ENCODE measurements around the gene LRRC45.
"Not testable (repeated sequence)": the region's sequence is repeated elsewhere in the genome, so short reads cannot be mapped to it uniquely, and the experiment has no call there.

The LRRC45 gene

DNA sequence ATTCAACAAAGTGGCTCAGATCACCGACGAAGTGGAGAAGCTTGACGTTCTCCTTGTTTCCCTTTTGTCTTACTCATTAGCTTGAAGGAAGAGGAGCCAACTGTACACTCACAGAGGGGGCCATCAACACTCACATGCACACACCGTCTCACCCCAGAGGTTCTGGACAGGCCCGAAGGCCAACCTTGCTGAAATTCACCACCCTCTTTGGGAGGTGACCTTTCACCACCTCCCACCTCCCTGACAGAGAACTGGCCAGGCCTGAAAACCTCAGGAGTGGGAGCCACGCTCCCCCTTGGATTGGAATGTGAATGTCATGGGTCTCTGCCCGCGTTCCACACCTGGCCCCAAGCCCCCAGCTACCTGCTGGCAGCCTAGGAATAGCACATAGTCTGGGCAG is 12.4 kb downstream of the LRRC45 start:
- FAIRE-seq (no peak), DNase-seq (ENCODE audit: insufficient read length, low spot score) (no peak)
- no peak for TF ChIP-seq POLR2A (IDR thresholded peaks at IDR 0.05; ENCODE audit: low read depth, low read length)

DNA sequence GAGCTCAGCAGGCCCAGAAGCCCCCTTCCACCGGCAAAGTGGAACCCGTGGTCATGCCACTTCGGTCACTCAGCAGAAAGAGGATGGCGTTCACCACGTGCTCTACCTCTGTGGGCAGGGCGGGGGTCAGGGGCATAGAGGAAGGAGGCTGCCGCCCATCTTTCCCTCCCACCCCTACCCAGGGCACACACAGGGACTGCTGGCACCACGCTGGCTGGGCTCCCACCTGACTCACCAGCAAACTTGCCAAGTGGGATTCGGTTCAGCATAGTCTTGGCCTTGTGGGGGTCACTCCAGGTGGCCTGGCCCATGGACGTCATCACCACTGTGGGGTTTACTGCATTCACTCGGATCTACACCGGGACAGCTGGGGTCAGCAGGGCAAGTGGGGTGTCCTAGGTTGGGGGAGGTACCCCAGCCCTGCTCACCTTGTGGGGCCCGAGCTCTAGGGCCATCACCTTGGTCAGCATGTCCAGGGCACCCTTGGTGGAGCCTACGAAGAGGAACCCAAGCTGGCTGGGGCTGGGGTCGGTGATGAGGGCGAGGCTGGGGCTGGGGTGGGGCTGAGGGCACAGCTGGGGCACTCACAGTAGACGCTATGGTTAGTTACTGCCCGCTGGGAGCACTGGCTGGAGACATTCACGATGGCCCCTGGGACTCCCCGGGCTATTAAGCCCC is 13.0 kb downstream of the LRRC45 start:
- DNase-seq (ENCODE audit: insufficient read length, low spot score): no peak
- FAIRE-seq: no peak
- TF ChIP-seq POLR2A (IDR thresholded peaks at IDR 0.05; ENCODE audit: low read depth, low read length): no peak

DNA sequence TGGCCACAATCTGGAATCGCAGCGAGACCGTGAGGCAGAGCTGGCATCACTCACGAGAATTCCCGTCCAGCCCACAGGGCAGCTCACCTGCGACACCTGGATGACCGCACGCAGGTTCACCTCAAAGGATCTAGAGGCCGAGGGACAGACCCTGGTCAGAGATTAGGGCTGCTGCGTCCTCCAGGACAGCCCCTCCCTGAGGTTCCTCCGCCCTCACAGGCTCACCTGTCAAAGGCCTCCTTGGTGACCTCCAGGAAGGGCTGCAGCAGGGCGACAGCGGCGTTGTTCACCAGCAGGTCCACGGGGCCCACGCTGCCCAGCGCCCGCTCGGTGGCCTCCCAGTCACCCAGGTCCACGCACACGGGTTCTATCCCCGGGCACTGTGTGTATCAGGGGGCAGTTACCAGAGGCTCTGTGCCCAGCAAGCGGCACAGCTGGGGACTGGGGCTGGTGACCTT is 13.6 kb downstream of the LRRC45 start:
- DNase-seq (ENCODE audit: insufficient read length, low spot score) (no peak), FAIRE-seq (no peak)
- no peak for TF ChIP-seq POLR2A (IDR thresholded peaks at IDR 0.05; ENCODE audit: low read depth, low read length)

DNA sequence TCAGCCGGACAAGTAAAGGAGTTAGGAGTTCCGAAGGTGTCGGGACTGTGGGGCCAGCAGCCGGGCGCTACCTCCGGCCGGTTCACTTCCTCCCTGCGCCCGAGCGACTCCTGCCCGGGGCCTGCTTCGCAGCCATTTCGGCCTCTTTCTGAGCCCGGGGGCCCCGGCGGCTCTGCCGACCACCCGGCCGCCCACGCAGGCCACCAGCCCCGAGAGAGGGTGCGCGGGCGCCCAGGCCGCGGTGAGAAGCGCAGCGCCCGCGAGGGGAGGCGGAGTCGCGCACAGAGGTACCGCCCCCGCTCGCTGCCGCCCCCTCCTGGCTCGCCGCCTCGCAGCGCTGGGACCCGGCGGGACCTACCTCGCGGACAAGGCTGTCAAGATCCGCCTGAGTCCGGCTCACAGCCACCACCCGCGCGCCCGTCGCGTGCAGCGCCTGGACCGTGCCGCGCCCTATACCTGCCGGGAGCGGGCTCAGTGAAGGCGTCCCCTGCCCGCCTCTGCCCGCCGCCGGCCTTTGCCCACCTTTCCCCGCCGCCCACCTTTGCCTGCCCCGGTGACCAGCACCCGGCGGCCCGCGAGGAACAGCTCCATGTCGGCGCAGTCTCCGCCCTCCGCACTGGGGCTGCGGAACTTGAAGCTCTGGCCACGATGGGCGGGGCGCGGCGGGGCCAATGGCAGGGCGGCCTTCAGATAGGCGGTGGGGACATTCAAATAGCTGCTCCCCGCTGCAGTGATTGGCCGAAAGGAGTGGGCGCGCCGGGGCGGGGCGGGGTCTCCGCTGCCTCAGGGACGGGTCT is 14.2 kb downstream of the LRRC45 start, which contains the start of gene DCXR:
TSS of gene DCXR (minus strand) at position 606 of the 797 bp plus-strand sequence. CDS start at position 591, 15 bp downstream.
- peak; percentile 94 for TF ChIP-seq POLR2A (IDR thresholded peaks at IDR 0.05; ENCODE audit: low read depth, low read length)
- FAIRE-seq (no peak), DNase-seq (ENCODE audit: insufficient read length, low spot score) (peak; percentile 99)

DNA sequence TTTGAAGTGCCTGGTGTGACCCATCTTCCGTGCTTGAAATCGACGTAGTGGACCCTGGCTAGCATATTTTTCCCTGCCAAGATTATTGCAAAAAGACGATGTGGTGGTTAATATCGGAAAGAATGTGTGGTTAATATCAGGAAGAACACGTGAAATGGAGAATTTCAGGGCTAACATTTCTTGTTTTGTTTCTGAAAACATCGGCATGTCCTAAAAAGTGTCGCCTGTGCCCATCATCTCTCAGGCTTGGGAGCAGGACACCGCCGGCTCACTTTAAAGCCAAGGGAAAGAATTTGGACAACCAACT is 14.7 kb downstream of the LRRC45 start:
- FAIRE-seq (no peak), DNase-seq (ENCODE audit: insufficient read length, low spot score) (no peak)

DNA sequence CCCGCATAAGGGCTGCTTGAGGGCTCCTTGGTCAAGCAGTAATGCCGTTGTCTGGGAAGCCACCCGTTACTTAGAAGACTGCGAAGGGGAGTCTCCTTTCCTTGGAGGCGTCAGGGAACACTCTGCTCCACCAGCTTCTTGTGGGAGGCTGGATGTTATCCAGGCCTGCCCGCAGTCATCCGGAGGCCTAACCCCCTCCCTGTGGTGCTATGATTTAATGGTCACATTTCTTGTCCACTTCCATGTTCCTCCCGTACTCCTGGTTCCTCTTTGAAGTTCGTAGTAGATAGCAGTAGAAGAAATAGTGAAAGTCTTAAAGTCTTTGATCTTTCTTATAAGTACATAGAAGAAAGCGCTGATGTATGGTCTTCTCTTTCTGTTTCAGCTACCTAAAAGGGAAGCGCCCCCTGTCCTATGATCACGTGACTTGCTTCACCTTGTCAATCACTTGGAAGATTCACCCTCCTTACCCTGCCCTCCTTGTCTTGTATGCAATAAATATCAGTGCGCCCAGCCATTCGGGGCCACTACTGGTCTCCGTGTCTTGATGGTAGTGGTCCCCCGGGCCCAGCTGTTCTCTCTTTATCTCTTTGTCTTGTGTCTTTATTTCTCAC is 15.8 kb downstream of the LRRC45 start:
- DNase-seq (ENCODE audit: insufficient read length, low spot score); FAIRE-seq: not testable (repeated sequence)

More for the DNA sequence above, 14.7 kb downstream of the LRRC45 start:
- no peak for TF ChIP-seq POLR2A (IDR thresholded peaks at IDR 0.05; ENCODE audit: low read depth, low read length)

DNA sequence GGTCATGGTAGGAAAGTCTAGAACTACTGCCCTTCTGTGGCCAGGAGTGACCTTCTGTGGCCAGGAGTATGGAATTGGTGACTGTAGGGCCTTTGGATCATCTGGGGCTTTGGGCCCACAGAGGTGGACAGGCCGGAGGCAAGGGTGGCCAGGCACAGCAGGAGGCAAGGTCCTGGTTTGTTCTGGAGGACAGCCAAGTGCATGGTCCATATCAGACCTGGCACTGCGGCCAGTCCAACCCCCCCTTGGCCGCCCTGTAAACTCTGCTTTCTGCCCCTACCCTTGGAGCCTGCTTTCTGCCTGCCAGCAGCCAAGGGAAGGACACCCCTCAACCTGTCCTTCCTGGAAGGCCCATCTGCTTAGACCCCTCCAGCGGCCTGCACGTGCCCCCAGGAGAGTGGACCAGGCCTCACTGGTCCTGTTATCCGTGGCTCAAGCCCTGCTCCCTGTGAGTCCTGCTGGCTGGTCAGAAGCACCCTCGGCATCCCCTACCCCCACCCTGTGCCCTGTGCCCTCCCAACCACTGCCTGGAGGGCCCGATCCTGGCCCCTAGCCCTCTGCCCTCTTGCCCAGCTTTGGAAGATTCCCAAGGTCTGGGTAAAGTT is 16.7 kb downstream of the LRRC45 start:
- FAIRE-seq (no peak), DNase-seq (ENCODE audit: insufficient read length, low spot score) (no peak)
- no peak for TF ChIP-seq POLR2A (IDR thresholded peaks at IDR 0.05; ENCODE audit: low read depth, low read length)

DNA sequence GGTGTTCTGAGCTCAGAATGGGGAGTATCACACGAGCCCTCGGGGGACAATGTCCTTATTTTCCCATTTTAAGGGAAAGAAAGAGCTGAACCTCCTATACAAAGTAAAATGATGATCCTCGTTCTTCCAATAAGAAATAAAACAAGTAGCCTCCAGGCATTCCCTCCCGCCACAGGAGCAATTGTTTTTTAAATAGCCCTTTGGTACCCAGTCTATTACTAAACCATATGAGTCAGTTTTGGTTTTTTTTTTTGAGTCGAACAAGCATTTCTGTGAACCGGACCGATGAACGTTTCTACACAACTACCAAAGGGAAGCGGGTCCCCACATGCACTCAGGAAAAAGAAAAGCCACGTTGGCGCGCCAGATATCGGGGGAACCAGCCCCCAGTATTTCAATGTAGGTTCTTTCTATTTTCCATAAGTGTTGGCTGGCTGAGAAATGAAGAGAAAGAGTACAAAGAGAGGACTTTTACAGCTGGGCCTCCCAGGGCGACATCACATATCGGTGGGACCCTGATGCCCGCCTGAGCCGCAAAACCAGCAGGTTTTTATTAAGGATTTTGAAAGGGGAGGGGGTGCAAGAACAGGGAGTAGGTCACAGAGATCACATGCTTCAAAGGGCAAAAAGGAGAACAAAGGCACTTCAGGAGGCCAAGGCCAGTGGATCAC is 18.2 kb downstream of the LRRC45 start:
- no peak for TF ChIP-seq POLR2A (IDR thresholded peaks at IDR 0.05; ENCODE audit: low read depth, low read length)
- FAIRE-seq: no peak
- no peak for DNase-seq (ENCODE audit: insufficient read length, low spot score)

DNA sequence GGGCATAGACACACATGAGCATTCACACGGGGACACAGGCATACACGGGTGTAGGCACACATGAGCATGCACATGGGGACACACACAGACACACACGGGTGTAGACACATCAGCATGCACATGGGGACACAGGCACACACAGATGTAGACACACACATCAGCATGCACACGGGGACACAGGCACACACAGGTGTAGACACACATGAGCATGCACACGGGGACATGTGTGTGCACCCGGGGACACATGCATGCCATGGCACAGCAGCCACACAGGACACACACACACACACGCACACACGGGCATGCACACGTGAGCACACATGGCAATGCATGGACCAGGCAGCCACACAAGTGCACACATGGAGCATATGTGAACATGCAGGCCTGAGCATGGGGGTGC is 19.5 kb downstream of the LRRC45 start:
- no peak for TF ChIP-seq POLR2A (IDR thresholded peaks at IDR 0.05; ENCODE audit: low read depth, low read length)
- DNase-seq (ENCODE audit: insufficient read length, low spot score) (no peak), FAIRE-seq (no peak)

DNA sequence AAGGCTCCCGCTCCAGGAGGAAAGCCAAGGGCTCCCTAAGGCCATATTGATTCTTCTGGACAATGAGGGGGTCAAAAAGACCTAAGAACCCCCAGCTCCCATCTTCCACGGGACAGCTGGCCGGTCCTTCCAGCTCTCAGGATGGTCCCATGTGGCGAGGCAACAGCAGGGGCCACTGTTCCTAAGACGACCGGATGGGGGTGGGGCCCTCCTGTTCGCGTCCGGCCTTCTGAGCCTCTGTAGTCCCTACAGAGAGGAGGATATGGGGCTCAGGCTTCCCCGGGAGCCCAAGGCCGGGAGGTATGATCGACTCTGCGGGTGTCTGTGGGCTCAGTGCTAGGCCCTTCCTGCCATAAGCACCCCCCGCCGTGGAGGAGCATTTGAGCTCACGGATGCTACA is 20.4 kb downstream of the LRRC45 start:
- no peak for DNase-seq (ENCODE audit: insufficient read length, low spot score)
- TF ChIP-seq POLR2A (IDR thresholded peaks at IDR 0.05; ENCODE audit: low read depth, low read length): no peak
- no peak for FAIRE-seq

DNA sequence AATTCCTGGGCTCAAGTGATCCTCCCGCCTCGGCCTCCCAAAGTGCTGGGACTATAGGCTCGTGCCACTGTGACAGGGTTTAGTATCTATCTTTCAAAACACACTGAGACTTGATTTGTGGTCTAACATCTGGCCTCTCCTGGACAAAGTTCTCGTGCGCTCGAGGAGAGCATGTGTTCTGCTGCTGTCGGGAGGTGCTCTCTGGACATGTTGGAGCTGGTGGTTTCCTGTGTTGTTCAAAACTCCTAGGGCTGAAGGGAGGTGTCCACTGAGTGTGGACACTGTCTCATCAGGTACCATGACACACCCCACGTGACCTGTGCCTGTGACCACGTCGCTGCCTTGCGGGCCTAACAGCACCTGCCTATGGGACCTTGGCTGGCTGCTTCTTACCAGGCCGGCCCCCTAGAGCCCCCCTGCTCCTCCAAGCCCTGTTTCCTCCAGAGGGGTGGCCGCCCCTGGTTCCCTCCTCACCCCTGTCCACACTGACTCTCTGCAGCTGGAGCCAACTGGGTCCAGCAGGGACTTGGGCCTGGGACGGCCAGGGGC is 22.9 kb downstream of the LRRC45 start:
- no peak for TF ChIP-seq POLR2A (IDR thresholded peaks at IDR 0.05; ENCODE audit: low read depth, low read length)
- no peak for DNase-seq (ENCODE audit: insufficient read length, low spot score)
- FAIRE-seq: no peak

DNA sequence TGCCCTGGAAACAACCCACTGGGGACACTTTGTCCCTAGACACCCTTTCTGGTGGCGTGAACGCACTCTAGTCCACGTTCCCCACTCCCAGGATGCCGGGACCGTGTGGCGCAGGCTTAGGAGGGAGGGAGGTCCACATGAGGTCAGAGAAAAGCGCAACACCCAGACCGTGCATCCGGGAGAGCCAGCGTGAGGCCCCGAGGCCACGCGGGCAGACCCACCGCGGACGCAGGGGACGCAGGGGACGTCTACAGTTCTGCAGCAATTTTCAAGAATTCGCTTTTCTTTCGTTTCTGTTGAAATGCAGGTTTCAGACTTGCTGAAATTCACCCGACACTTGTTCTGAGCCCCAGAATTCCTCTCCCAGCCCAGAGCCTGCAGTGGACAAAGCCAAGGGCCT is 23.8 kb downstream of the LRRC45 start:
- FAIRE-seq (no peak), DNase-seq (ENCODE audit: insufficient read length, low spot score) (no peak)
- TF ChIP-seq POLR2A (IDR thresholded peaks at IDR 0.05; ENCODE audit: low read depth, low read length): no peak

DNA sequence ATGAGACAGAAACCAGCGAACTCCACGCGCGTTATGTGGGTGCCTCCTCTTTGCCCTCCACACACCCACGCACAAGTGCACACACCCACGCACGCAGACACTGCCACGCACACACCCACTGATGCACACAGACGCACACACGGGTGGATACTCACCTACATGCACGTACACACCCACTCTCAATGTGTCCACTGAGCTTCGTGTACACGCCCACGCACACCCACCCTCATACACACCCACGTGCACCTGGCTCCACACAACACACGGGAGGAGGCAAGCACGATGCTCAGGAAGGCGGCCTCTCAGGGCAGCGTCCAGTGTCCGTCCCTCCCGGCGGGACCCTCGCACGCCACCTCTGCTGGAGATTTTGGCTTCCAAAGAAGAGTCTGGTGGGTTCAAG is 24.3 kb downstream of the LRRC45 start:
- no peak for FAIRE-seq
- no peak for DNase-seq (ENCODE audit: insufficient read length, low spot score)
- TF ChIP-seq POLR2A (IDR thresholded peaks at IDR 0.05; ENCODE audit: low read depth, low read length): no peak
